A549 (cell line): Measurements from ENCODE around the gene ANKRD11. TPM values are rescaled to one million over a fixed set of nuclear protein-coding genes. Genes with fewer than 3 reads are reported as not detected.
"Not testable (repeated sequence)": the region's sequence is repeated elsewhere in the genome, so short reads cannot be mapped to it uniquely, and the experiment has no call there.

Experiments used
- ATAC-seq, 2 experiments: fragments of 200-7000 bp in 1 of 2; fragments of >200 bp in 1 of 2; cut with Nextera tagmentation in 1 of 2; cut with Tn5 transposase in 1 of 2; 3 replicates each; pipeline versions ENCODE4 v1.8.0 to v1.9.1; 2018 to 2020; ENCODE audit warnings: mild to moderate bottlenecking in 1 of 2, moderate library complexity in 1 of 2
- CTCF ChIA-PET: fragments of 300-600 bp; sonication (Branson Sonifier 250); formaldehyde crosslinking; extraction: SDS; loops from one replicate; lab custom pipeline; 2021; ENCODE audit warnings: antibody characterized with exemption, inconsistent platforms; lab: Yijun Ruan, JAX
- POLR2A ChIA-PET: fragments of 350-600 bp; formaldehyde crosslinking; extraction: SDS; loops from one replicate; lab custom pipeline; 2021; ENCODE audit warnings: antibody characterized with exemption, inconsistent platforms; lab: Yijun Ruan, JAX
- DNase-seq, 2 experiments: peaks; one replicate each; pipeline versions ENCODE4 v3.0.0 to v3.0.0-alpha.2; 2011 to 2016; ENCODE audit warnings: low read depth in 1 of 2, low spot score in 1 of 2
- FAIRE-seq: peaks from 2 replicates; lab custom pipeline; 2011; peaks lifted over from hg19 to GRCh38; lab: Jason Lieb, UNC
- H3K27ac ChIP-seq, 2 experiments: fragments of >200 bp; sonication (Bioruptor Twin); formaldehyde crosslinking; 3 replicates each; pipeline ENCODE4 v1.5.1; 2016 to 2017
- H3K4me1 ChIP-seq: fragments of >200 bp; sonication (Bioruptor Twin); formaldehyde crosslinking; 3 replicates; pipeline ENCODE4 v1.6.1; 2016
- H3K4me2 ChIP-seq: fragments of >200 bp; sonication (Bioruptor Twin); formaldehyde crosslinking; 3 replicates; pipeline ENCODE4 v1.6.1; 2016
- H3K4me3 ChIP-seq: fragments of >200 bp; sonication (Bioruptor Twin); formaldehyde crosslinking; 3 replicates; pipeline ENCODE4 v1.5.1; 2016
- H3K9me3 ChIP-seq: fragments of >200 bp; sonication (Bioruptor Twin); formaldehyde crosslinking; 3 replicates; pipeline ENCODE4 v1.6.1; 2016
- BHLHE40 ChIP-seq: IDR thresholded peaks from 2 replicates; pipeline ENCODE4 v1.6.1; 2012; ENCODE audit warnings: low read depth, low read length, inconsistent platforms
- CBX2 ChIP-seq: fragments of 200-600 bp; sonication (generic); IDR thresholded peaks from 2 replicates; pipeline ENCODE4 v1.6.1; 2016; ENCODE audit warnings: low read depth, mild to moderate bottlenecking, borderline replicate concordance
- CHD4 ChIP-seq: fragments of 200-600 bp; sonication (generic); IDR thresholded peaks from 2 replicates; pipeline ENCODE4 v1.6.1; 2016; ENCODE audit warnings: antibody characterized with exemption, mild to moderate bottlenecking, borderline replicate concordance
- CTCF ChIP-seq: fragments of >200 bp; sonication (Bioruptor Twin); formaldehyde crosslinking; IDR thresholded peaks from 3 replicates; pipeline ENCODE4 v1.5.1; 2016
- E2F6 ChIP-seq: IDR thresholded peaks from 2 replicates; pipeline ENCODE4 v1.6.1; 2012; ENCODE audit warnings: low read depth, borderline replicate concordance
- EHF ChIP-seq: fragments of 250-450 bp; sonication (Bioruptor Pico); IDR thresholded peaks from 2 replicates; pipeline ENCODE4 v1.5.0; 2020; ENCODE audit warnings: mild to moderate bottlenecking
- EHMT2 ChIP-seq: fragments of 200-600 bp; sonication (generic); IDR thresholded peaks from 2 replicates; pipeline ENCODE4 v1.6.1; 2016; ENCODE audit warnings: antibody characterized with exemption, low read depth, mild to moderate bottlenecking, moderate library complexity
- ESRRA ChIP-seq: fragments of 150-350 bp; IDR thresholded peaks from 2 replicates; pipeline ENCODE4 v1.6.1; 2014; ENCODE audit warnings: mild to moderate bottlenecking, low read length, borderline replicate concordance
- FOSB ChIP-seq: fragments of 250-450 bp; sonication (Bioruptor Pico); IDR thresholded peaks from 2 replicates; pipeline ENCODE4 v1.5.0; 2020; ENCODE audit warnings: mild to moderate bottlenecking, moderate library complexity
- GATA3 ChIP-seq: IDR thresholded peaks from 2 replicates; pipeline ENCODE4 v1.6.1; 2012; ENCODE audit warnings: borderline replicate concordance
- HMGXB4 ChIP-seq: fragments of 250-450 bp; sonication (Bioruptor Pico); IDR thresholded peaks from 2 replicates; pipeline ENCODE4 v1.5.0; 2021; ENCODE audit warnings: mild to moderate bottlenecking, moderate library complexity, borderline replicate concordance
- HOXA7 ChIP-seq: fragments of 250-450 bp; sonication (Bioruptor Pico); IDR thresholded peaks from 2 replicates; pipeline ENCODE4 v1.5.0; 2020; ENCODE audit warnings: mild to moderate bottlenecking, moderate library complexity
- HOXB13 ChIP-seq: fragments of 250-450 bp; sonication (Bioruptor Pico); IDR thresholded peaks from 2 replicates; pipeline ENCODE4 v1.5.0; 2020; ENCODE audit warnings: low read depth, mild to moderate bottlenecking, moderate library complexity
- HOXB5 ChIP-seq: fragments of 250-450 bp; sonication (Bioruptor Pico); IDR thresholded peaks from 2 replicates; pipeline ENCODE4 v1.5.0; 2020; ENCODE audit warnings: mild to moderate bottlenecking, moderate library complexity
- PHF8 ChIP-seq: fragments of 200-600 bp; sonication (generic); IDR thresholded peaks from 2 replicates; pipeline ENCODE4 v1.6.1; 2016; ENCODE audit warnings: low read depth, mild to moderate bottlenecking, antibody characterized with exemption, moderate library complexity, borderline replicate concordance
- POLR2AphosphoS2 ChIP-seq: conservative IDR thresholded peaks from 2 replicates; pipeline ENCODE4 v1.6.1; 2012; ENCODE audit warnings: low read length, improper control_type of control experiment, inconsistent platforms
- RAD21 ChIP-seq, 2 experiments: fragments of >200 bp in 1 of 2; sonication (Bioruptor Twin) in 1 of 2; formaldehyde crosslinking in 1 of 2; IDR thresholded peaks in 1 of 2; conservative IDR thresholded peaks in 1 of 2; 2 replicates in 1 of 2; 3 replicates in 1 of 2; pipeline ENCODE4 v1.6.1; 2012 to 2018; ENCODE audit warnings: inconsistent platforms in 1 of 2
- RCOR1 ChIP-seq: fragments of 150-350 bp; IDR thresholded peaks from 2 replicates; pipeline ENCODE4 v1.6.1; 2014; ENCODE audit warnings: antibody characterized with exemption, low read length, low read depth
- RFX5 ChIP-seq: fragments of 450-650 bp; IDR thresholded peaks from 2 replicates; pipeline ENCODE4 v1.7.1; 2014; ENCODE audit warnings: antibody characterized with exemption, mild to moderate bottlenecking, moderate library complexity
- RNF2 ChIP-seq: fragments of 200-600 bp; sonication (generic); IDR thresholded peaks from 2 replicates; pipeline ENCODE4 v1.6.1; 2016; ENCODE audit warnings: low read depth, mild to moderate bottlenecking, antibody characterized with exemption, moderate library complexity, borderline replicate concordance
- SMC3 ChIP-seq: fragments of >200 bp; sonication (Bioruptor Twin); formaldehyde crosslinking; IDR thresholded peaks from 3 replicates; pipeline ENCODE4 v1.6.1; 2018; ENCODE audit warnings: inconsistent platforms
- ZC3H11A ChIP-seq: fragments of 450-650 bp; IDR thresholded peaks from 2 replicates; pipeline ENCODE4 v1.6.1; 2014; ENCODE audit warnings: antibody characterized with exemption, mild to moderate bottlenecking
- ZNF302 ChIP-seq: fragments of 250-450 bp; sonication (Bioruptor Pico); IDR thresholded peaks from 2 replicates; pipeline ENCODE4 v1.9.0; 2021; ENCODE audit warnings: inconsistent platforms, mild to moderate bottlenecking, moderate library complexity
- ZSCAN20 ChIP-seq: fragments of 250-450 bp; sonication (Bioruptor Pico); IDR thresholded peaks from 2 replicates; pipeline ENCODE4 v1.8.0; 2022; ENCODE audit warnings: mild to moderate bottlenecking, moderate library complexity
- WGBS: methylation state at CpG from one replicate; pipeline ENCODE4 v1.1.6; 2017; ENCODE audit errors: missing lambda C conversion rate; 5-methylcytosine and 5-hydroxymethylcytosine counted together
- polyA plus RNA-seq, 4 experiments: library from polyadenylated mRNA; depleted of rRNA in 3 of 4; stranded (reverse); fragments of >200 nt; fragmentation: RNase III in 1 of 4; extraction: RNeasy Plus Mini Kit Qiagen cat#74134 plus additional on column Dnase treatment in 1 of 4; gene quantifications; 2 replicates in 3 of 4; 3 replicates in 1 of 4; pipeline ENCODE4 v1.2.3, GENCODE V29; 2011 to 2017
- TF ChIP-seq, protein P1 (sequence below): fragments of 150-350 bp; IDR thresholded peaks from 2 replicates; pipeline ENCODE4 v1.6.1; 2014; ENCODE audit warnings: low read depth, mild to moderate bottlenecking, low read length

The ANKRD11 gene
- polyA plus RNA-seq, 2 of the 4 experiments (the other 2 are of a cell fraction) = 53.6 to 54.9 TPM

- ChIA-PET CTCF (interaction anchor here (0.6 to 1.5 kb wide), 3 partner anchors 10 to 134 kb away, joined by 3 to 4 read pairs (median 3); no protein-coding TSS in a partner anchor), POLR2A (no interaction called here)
- ATAC-seq = no peak
- no peak for DNase-seq
- TF ChIP-seq SMC3 (no peak), CBX2 (no peak), GATA3 (no peak), RNF2 (no peak), RCOR1 (no peak), FOSB (CRISPR knock-in tag) (no peak), ESRRA (no peak), CTCF (no peak), ZNF302 (CRISPR knock-in tag) (no peak), EHMT2 (no peak), RAD21 (conservative IDR thresholded peaks at IDR 0.05 in 1 of 2, IDR thresholded peaks at IDR 0.05 in 1 of 2) (no peak)
- TF ChIP-seq, protein P1, sequence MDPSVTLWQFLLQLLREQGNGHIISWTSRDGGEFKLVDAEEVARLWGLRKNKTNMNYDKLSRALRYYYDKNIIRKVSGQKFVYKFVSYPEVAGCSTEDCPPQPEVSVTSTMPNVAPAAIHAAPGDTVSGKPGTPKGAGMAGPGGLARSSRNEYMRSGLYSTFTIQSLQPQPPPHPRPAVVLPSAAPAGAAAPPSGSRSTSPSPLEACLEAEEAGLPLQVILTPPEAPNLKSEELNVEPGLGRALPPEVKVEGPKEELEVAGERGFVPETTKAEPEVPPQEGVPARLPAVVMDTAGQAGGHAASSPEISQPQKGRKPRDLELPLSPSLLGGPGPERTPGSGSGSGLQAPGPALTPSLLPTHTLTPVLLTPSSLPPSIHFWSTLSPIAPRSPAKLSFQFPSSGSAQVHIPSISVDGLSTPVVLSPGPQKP = no peak
- no peak for FAIRE-seq
- no peak overlapping the region for H3K27ac ChIP-seq
- peaks cover 25% of the 10 kb centered on the region for H3K4me1 ChIP-seq
- no peaks in the 10 kb centered on the region for H3K9me3 ChIP-seq
- H3K4me2 ChIP-seq = no peak overlapping the region
- H3K4me3 ChIP-seq = no peak overlapping the region
- 92% methylated on average over 7 of the region's 7 CpGs for WGBS
Observed at GRCh38 chr16:89467382-89467781, 23.0 kb downstream of the ANKRD11 start.

DNA sequence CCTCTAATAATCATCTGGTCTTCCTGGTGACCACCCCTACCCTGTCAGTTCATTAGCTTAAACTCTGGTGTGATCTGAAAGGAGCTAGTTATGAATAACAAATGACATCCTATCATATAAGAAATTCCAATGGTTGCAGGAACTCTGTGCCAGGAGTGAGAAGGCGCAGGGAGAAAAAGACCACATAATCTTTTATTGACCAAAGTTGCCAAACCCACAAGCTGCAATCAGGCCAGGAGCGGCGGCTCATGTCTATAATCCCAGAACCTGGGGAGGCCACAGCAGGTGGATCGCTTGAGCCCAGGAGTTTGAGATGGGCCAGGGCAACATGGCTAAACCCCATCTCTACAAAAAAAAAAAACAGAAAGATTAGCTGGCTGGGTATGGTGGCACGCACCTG lies 23.4 kb downstream of the ANKRD11 start:
- no peak for DNase-seq
- Histone ChIP-seq H3K4me2 (no peak overlapping the region), H3K27ac (no peak overlapping the region), H3K4me1 (peaks cover 21% of the 10 kb centered on the region), H3K4me3 (no peak overlapping the region), H3K9me3 (no peaks in the 10 kb centered on the region)
- POLR2A ChIA-PET = no interaction called here
- CTCF ChIA-PET = interaction anchor here (0.6 to 1.1 kb wide), 4 partner anchors 10 to 134 kb away, joined by 3 to 4 read pairs (median 3); no protein-coding TSS in a partner anchor
- no peak for FAIRE-seq
- 95% methylated on average over 5 of the region's 5 CpGs for WGBS
- no peak for TF ChIP-seq E2F6
- TF ChIP-seq EHF = no peak
- TF ChIP-seq ZSCAN20 = no peak
- no peak for TF ChIP-seq CHD4
- TF ChIP-seq ZC3H11A = no peak
- no peak for TF ChIP-seq ZNF302 (CRISPR knock-in tag)
- TF ChIP-seq HOXA7 (CRISPR knock-in tag) = no peak
- TF ChIP-seq PHF8 = no peak
- TF ChIP-seq BHLHE40 = no peak
- TF ChIP-seq RFX5 = no peak
- TF ChIP-seq HOXB13 = no peak
- no peak for TF ChIP-seq HMGXB4 (CRISPR knock-in tag)
- TF ChIP-seq POLR2AphosphoS2 = no peak
- no peak for TF ChIP-seq HOXB5 (CRISPR knock-in tag)
- ATAC-seq = no peak

- ATAC-seq, H3K27ac ChIP-seq, H3K4me3 ChIP-seq, POLR2A ChIA-PET, FAIRE-seq, DNase-seq, H3K9me3 ChIP-seq, CTCF ChIA-PET, H3K4me2 ChIP-seq: not testable (repeated sequence)
- 34% methylated on average over 5 of the region's 5 CpGs for WGBS
- peaks cover 42% of the 10 kb centered on the region for H3K4me1 ChIP-seq
Observed at GRCh38 chr16:89463312-89463711, 27.0 kb downstream of the ANKRD11 start.

DNA sequence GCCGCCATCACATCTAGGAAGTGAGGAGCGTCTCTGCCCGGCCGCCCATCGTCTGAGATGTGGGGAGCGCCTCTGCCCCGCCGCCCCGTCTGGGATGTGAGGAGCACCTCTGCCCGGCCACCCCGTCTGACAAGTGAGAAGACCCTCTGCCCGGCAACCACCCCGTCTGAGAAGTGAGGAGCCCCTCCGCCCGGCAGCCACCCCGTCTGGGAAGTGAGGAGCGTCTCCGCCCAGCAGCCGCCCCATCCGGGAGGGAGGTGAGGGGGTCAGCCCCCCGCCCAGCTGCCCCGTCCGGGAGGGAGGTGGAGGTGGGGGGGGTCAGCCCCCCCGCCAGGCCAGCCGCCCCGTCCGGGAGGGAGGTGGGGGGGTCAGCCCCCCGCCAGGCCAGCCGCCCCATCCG lies 27.7 kb downstream of the ANKRD11 start:
- DNase-seq, FAIRE-seq: not testable (repeated sequence)

More for the DNA sequence above, 27.7 kb downstream of the ANKRD11 start:
- H3K9me3 ChIP-seq, ATAC-seq, H3K4me3 ChIP-seq, H3K4me2 ChIP-seq, H3K27ac ChIP-seq, CTCF ChIA-PET, POLR2A ChIA-PET: not testable (repeated sequence)
- H3K4me1 ChIP-seq = peaks cover 46% of the 10 kb centered on the region
- WGBS = 85% methylated on average over 8 of the region's 30 CpGs
